Endothelial cell of umbilical vein (primary cell): ENCODE results near the gene PTPRD. TPM values are rescaled to one million over a fixed set of nuclear protein-coding genes. Genes with fewer than 3 reads are reported as not detected.

Experiments
- BruUV-seq: library from RNA; stranded (reverse); fragments of 400-500 nt; replicated peaks from 2 replicates; lab custom pipeline; 2021; lab: Mats Ljungman, UMichigan
- CTCF ChIA-PET: fragments of 300-600, 350-600 bp; sonication (Branson Sonifier 250); formaldehyde crosslinking; loops from one replicate; lab custom pipeline; 2021; ENCODE audit warnings: antibody characterized with exemption, inconsistent platforms; lab: Charles Lee
- POLR2A ChIA-PET: fragments of 300-600, 350-600 bp; sonication (Branson Sonifier 250); formaldehyde crosslinking; loops from one replicate; lab custom pipeline; 2021; ENCODE audit warnings: antibody characterized with exemption, inconsistent platforms; lab: Charles Lee
- DNase-seq: peaks from one replicate; pipeline ENCODE4 v3.0.0-alpha.2; 2011; ENCODE audit warnings: low read depth, low spot score
- FAIRE-seq: peaks from 2 replicates; lab custom pipeline; 2011; peaks lifted over from hg19 to GRCh38; lab: Jason Lieb, UNC
- H2AFZ ChIP-seq: 2 replicates; pipeline ENCODE4 v1.6.0; 2012; ENCODE audit warnings: low read depth, low read length, control low read depth, inconsistent platforms
- H3K27ac ChIP-seq: 2 replicates; pipeline ENCODE4 v1.5.1; 2011; ENCODE audit warnings: low read depth, mild to moderate bottlenecking, control low read depth, low read length, moderate library complexity; ENCODE audit not compliant: insufficient read depth
- H3K27me3 ChIP-seq, 2 experiments: 2 replicates each; pipeline versions ENCODE4 v1.6.0 to v1.6.1; 2011; ENCODE audit warnings: low read length in 2 of 2, mixed read lengths in 1 of 2; ENCODE audit not compliant: control insufficient read depth in 2 of 2, insufficient read depth in 2 of 2
- H3K36me3 ChIP-seq, 2 experiments: 2 replicates in 1 of 2; 3 replicates in 1 of 2; pipeline ENCODE4 v1.5.1; 2011; ENCODE audit warnings: low read length in 2 of 2, mild to moderate bottlenecking in 1 of 2, moderate library complexity in 1 of 2; ENCODE audit not compliant: control insufficient read depth in 2 of 2, insufficient read depth in 2 of 2; ENCODE audit errors: extremely low read depth in 1 of 2
- H3K4me1 ChIP-seq: 3 replicates; pipeline ENCODE4 v1.5.1; 2011; ENCODE audit warnings: mild to moderate bottlenecking, low read length; ENCODE audit not compliant: control insufficient read depth, insufficient read depth; ENCODE audit errors: extremely low read depth
- H3K4me2 ChIP-seq: 2 replicates; pipeline ENCODE4 v1.6.1; 2011; ENCODE audit warnings: low read length, control low read depth, mixed read lengths; ENCODE audit not compliant: insufficient read depth
- H3K4me3 ChIP-seq, 3 experiments: fragments of 200-600 bp in 1 of 3; sonication (generic), shearing (Covaris generic) in 1 of 3; replicated peaks in 1 of 3; 2 replicates each; pipeline ENCODE4 v1.5.1; 2011 to 2016; ENCODE audit warnings: control low read depth in 3 of 3, low read length in 3 of 3, mild to moderate bottlenecking in 2 of 3, inconsistent platforms in 1 of 3, low read depth in 1 of 3, moderate library complexity in 1 of 3; ENCODE audit not compliant: insufficient read depth in 1 of 3
- H3K79me2 ChIP-seq: 2 replicates; pipeline ENCODE4 v1.6.0; 2012; ENCODE audit warnings: low read length, inconsistent platforms; ENCODE audit not compliant: control insufficient read depth, insufficient read depth
- H3K9ac ChIP-seq: replicated peaks from 2 replicates; pipeline ENCODE3; 2011; ENCODE audit warnings: low read length, control low read depth; ENCODE audit not compliant: insufficient read depth; ENCODE audit errors: extremely low read depth
- H3K9me1 ChIP-seq: replicated peaks from 3 replicates; pipeline ENCODE4 v1.6.0; 2011; ENCODE audit warnings: mild to moderate bottlenecking, low read length; ENCODE audit not compliant: control insufficient read depth, insufficient read depth; ENCODE audit errors: extremely low read depth
- H3K9me3 ChIP-seq: replicated peaks from 2 replicates; pipeline ENCODE4 v1.5.1; 2012; ENCODE audit warnings: low read length, inconsistent platforms; ENCODE audit not compliant: control insufficient read depth, insufficient read depth
- H4K20me1 ChIP-seq: replicated peaks from 2 replicates; pipeline ENCODE3; 2011; ENCODE audit warnings: mild to moderate bottlenecking, low read length; ENCODE audit not compliant: control insufficient read depth, insufficient read depth; ENCODE audit errors: extremely low read depth
- EZH2 ChIP-seq: IDR thresholded peaks from 2 replicates; pipeline ENCODE4 v1.6.1; 2012; ENCODE audit warnings: borderline replicate concordance, low read depth, mild to moderate bottlenecking, moderate library complexity, low read length, inconsistent platforms; ENCODE audit not compliant: severe bottlenecking
- FOS ChIP-seq: IDR thresholded peaks from 2 replicates; pipeline ENCODE4 v1.6.1; 2011; ENCODE audit warnings: mild to moderate bottlenecking, low read length, moderate library complexity, borderline replicate concordance; ENCODE audit not compliant: insufficient read depth
- GATA2 ChIP-seq: IDR thresholded peaks from 2 replicates; pipeline ENCODE4 v1.7.0; 2011; ENCODE audit warnings: low read depth, mild to moderate bottlenecking, moderate library complexity, mixed read lengths, low read length; ENCODE audit not compliant: insufficient read length, insufficient read depth
- JUN ChIP-seq: IDR thresholded peaks from 2 replicates; pipeline ENCODE4 v1.6.1; 2011; ENCODE audit warnings: borderline replicate concordance, low read depth; ENCODE audit not compliant: insufficient read length, insufficient read depth
- MYC ChIP-seq: IDR thresholded peaks from one replicate; pipeline ENCODE4 v1.6.1; 2011; ENCODE audit warnings: mild to moderate bottlenecking, low read depth, low read length
- POLR2A ChIP-seq: IDR thresholded peaks from 2 replicates; pipeline ENCODE4 v1.6.1; 2012; ENCODE audit warnings: low read depth, mild to moderate bottlenecking, control low read depth, low read length
- POLR2AphosphoS5 ChIP-seq: IDR thresholded peaks from 2 replicates; pipeline ENCODE4 v1.6.1; 2012; ENCODE audit warnings: low read depth, mild to moderate bottlenecking, control low read depth, low read length, moderate library complexity; ENCODE audit not compliant: insufficient read depth
- dilution Hi-C: fragments of 300-500 bp; cut with MboI; formaldehyde crosslinking; loops from one replicate; pipeline ENCODE4 v1.15.0; 2019; ENCODE audit warnings: low sequenced_read_pairs; ENCODE audit not compliant: extremely low pct_ligation_motif_present
- intact Hi-C: fragments of 100-400 bp; cut with micrococcal nuclease; formaldehyde crosslinking; loops from one replicate; pipeline ENCODE4 v1.10.0; 2022
- polyA plus RNA-seq, 4 experiments: library from polyadenylated mRNA; depleted of rRNA in 3 of 4; stranded (reverse) in 3 of 4; unstranded in 1 of 4; fragments of >200 nt; gene quantifications; 2 replicates each; pipeline versions ENCODE4 v1.2.1 to v1.2.3, GENCODE V29; 2011 to 2012; ENCODE audit warnings: missing spikeins in 1 of 4
- total RNA-seq: library from RNA; stranded (reverse); gene quantifications from 2 replicates; pipeline ENCODE4 v1.2.3, GENCODE V29; 2021
- TF ChIP-seq, protein P1 (sequence below): IDR thresholded peaks from 2 replicates; pipeline ENCODE4 v1.6.1; 2011; ENCODE audit not compliant: insufficient read depth, insufficient read length
- TF ChIP-seq, protein P2 (sequence below), 2 donors: IDR thresholded peaks; 1 replicate in 1 of 2; 2 replicates in 1 of 2; pipeline ENCODE4 v1.5.1; 2011; ENCODE audit warnings: low read length in 2 of 2, mild to moderate bottlenecking in 2 of 2, moderate library complexity in 2 of 2, control low read depth in 1 of 2, inconsistent platforms in 1 of 2, low read depth in 1 of 2; ENCODE audit not compliant: insufficient read depth in 1 of 2; ENCODE audit errors: extremely low read depth in 1 of 2

Gene PTPRD
- total and polyA plus RNA-seq, 2 donors (not counting 3 experiments of a cell fraction or from before 2014, with no cell fraction given): 5.5 to 5.7 TPM

DNA sequence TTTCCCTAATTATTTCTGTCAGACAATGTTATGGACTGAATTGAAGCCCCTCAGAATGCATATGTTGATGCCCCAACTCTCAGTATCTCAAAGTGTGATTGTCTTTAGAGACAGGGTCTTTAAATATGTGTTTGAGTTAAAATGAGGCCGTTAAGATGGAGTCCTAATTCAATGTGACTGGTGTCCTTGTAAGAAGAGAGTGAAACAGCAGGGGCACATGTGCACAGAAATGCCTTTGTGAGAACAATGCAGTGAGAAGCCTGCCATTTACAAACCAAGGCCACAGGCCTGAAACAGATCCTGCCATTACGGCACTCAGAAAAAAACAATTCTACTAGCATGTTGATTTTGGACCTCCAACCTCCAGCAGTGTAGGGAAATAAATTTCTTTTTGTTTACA lies 2330.3 kb downstream of the PTPRD start:
- Histone ChIP-seq H3K9ac (no peak overlapping the region), H3K27me3 (peaks cover 0 to 2% of the 10 kb centered on the region in 2 experiments), H3K27ac (no peak overlapping the region), H4K20me1 (no peaks in the 10 kb centered on the region), H3K9me1 (no peaks in the 10 kb centered on the region), H3K4me2 (no peak overlapping the region), H3K79me2 (no peaks in the 10 kb centered on the region), H3K4me3 (no peak overlapping the region), H3K9me3 (no peaks in the 10 kb centered on the region), H2AFZ (no peak overlapping the region), H3K36me3 (no peaks in the 10 kb centered on the region), H3K4me1 (no peaks in the 10 kb centered on the region)
- FAIRE-seq (no peak), DNase-seq (no peak)
- dilution Hi-C loops (no loop called here), intact Hi-C loops (no loop called here)
- BruUV-seq: no TSS peak
- POLR2A ChIA-PET: no interaction called here
- TF ChIP-seq, protein P1, sequence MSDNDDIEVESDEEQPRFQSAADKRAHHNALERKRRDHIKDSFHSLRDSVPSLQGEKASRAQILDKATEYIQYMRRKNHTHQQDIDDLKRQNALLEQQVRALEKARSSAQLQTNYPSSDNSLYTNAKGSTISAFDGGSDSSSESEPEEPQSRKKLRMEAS: no peak
- no peak for TF ChIP-seq POLR2A
- no peak for TF ChIP-seq JUN
- TF ChIP-seq, protein P2, sequence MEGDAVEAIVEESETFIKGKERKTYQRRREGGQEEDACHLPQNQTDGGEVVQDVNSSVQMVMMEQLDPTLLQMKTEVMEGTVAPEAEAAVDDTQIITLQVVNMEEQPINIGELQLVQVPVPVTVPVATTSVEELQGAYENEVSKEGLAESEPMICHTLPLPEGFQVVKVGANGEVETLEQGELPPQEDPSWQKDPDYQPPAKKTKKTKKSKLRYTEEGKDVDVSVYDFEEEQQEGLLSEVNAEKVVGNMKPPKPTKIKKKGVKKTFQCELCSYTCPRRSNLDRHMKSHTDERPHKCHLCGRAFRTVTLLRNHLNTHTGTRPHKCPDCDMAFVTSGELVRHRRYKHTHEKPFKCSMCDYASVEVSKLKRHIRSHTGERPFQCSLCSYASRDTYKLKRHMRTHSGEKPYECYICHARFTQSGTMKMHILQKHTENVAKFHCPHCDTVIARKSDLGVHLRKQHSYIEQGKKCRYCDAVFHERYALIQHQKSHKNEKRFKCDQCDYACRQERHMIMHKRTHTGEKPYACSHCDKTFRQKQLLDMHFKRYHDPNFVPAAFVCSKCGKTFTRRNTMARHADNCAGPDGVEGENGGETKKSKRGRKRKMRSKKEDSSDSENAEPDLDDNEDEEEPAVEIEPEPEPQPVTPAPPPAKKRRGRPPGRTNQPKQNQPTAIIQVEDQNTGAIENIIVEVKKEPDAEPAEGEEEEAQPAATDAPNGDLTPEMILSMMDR (IDR thresholded peaks at IDR 0.05; ENCODE audit: extremely low read depth in 1 of 2, insufficient read depth in 1 of 2, low read depth in 1 of 2, low read length in 2 of 2): no peak
- TF ChIP-seq FOS: no peak
- TF ChIP-seq MYC: no peak
- no peak for TF ChIP-seq GATA2
- no peak for TF ChIP-seq EZH2
- TF ChIP-seq POLR2AphosphoS5: no peak
- CTCF ChIA-PET: no interaction called here
